GM23248 (cell line): ENCODE data around the gene SMAD5.

ENCODE experiments used
- EZH2 ChIP-seq: fragments of 200-600 bp; sonication (generic); IDR thresholded peaks from 2 replicates; pipeline ENCODE4 v1.6.1; 2018; ENCODE audit warnings: antibody characterized with exemption, mild to moderate bottlenecking; ENCODE audit not compliant: insufficient read depth, poor library complexity, severe bottlenecking
- EZH2phosphoT487 ChIP-seq: fragments of 200-600 bp; sonication (generic); IDR thresholded peaks from 2 replicates; pipeline ENCODE4 v1.6.1; 2018; ENCODE audit warnings: antibody characterized with exemption, moderate library complexity, mild to moderate bottlenecking, low read depth; ENCODE audit not compliant: insufficient read depth

DNA sequence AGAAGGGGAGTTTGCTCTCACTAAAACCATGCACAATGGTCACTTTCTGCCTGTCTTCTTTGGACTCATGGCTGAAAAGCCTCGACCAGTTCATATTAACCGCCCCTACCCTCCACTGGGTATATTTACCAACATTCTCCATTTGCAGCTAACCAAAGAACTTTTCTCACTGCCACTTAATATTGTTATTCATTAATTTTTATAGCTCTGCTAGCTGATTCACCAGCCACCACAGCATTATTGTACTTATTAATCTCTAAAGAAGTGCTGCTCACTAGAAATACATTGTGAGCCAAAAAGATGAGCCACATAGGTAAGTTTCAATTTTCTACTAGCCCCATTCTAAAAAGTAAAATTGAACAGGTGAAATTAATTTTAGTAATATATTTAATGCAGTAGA lies 93.8 kb downstream of the SMAD5 start:
- no peak for TF ChIP-seq EZH2
- TF ChIP-seq EZH2phosphoT487 = no peak
